Measurements from ENCODE around the gene HDAC10. TPM values are rescaled to one million over a fixed set of nuclear protein-coding genes. Genes with fewer than 3 reads are reported as not detected.
A peak's percentile ranks its signal among the peaks of the same experiment; 100 is the strongest.
"Not testable (repeated sequence)": the region's sequence is repeated elsewhere in the genome, so short reads cannot be mapped to it uniquely, and the experiment has no call there.

The HDAC10 gene
- total RNA-seq, 4 donors from 2014 or later, result 41.2 to 105 (median 55.4) TPM

- Histone ChIP-seq H3K4me3 (no peak overlapping the region), H3K27me3 (peaks cover 0 to 12% of the 10 kb centered on the region in 2 donors), H3K4me1 (peaks cover 0 to 57% (median 26%) of the 10 kb centered on the region in 4 donors), H3K36me3 (peaks cover 0 to 44% (median 4%) of the 10 kb centered on the region in 3 donors), H3K9me3 (no peaks in the 10 kb centered on the region), H3K27ac (no peak overlapping the region)
- WGBS, 2 donors, result 21 to 28% methylated on average over 6 to 7 of the region's 7 CpGs
- DNase-seq (ENCODE audit: low spot score in 2 of 2), result peak in 1 of 2 donors; percentile 44
- TF ChIP-seq POLR2A (IDR thresholded peaks at IDR 0.05) (no peak), CTCF (IDR thresholded peaks at IDR 0.05) (peak; percentile 25 to 46 (median 32)), EP300 (IDR thresholded peaks at IDR 0.05) (no peak)
Measured at GRCh38 chr22:50274311-50274710, 23.2 kb upstream of the HDAC10 start.

- not testable (repeated sequence) for H3K4me3 ChIP-seq; DNase-seq (ENCODE audit: low spot score in 2 of 2); H3K27ac ChIP-seq; H3K9me3 ChIP-seq
- H3K4me1 ChIP-seq, result peaks cover 0 to 62% (median 31%) of the 10 kb centered on the region in 4 donors
- peaks cover 0 to 12% of the 10 kb centered on the region in 2 donors for H3K27me3 ChIP-seq
- peaks cover 0 to 39% (median 4%) of the 10 kb centered on the region in 3 donors for H3K36me3 ChIP-seq
- 84 to 90% methylated on average over 10 of the region's 10 CpGs for WGBS, 2 donors
Measured at GRCh38 chr22:50273781-50274180, 22.7 kb upstream of the HDAC10 start.

GRCh38 chr22:50273352-50273751 is 22.3 kb upstream of the HDAC10 start:
- H3K4me3 ChIP-seq; H3K27ac ChIP-seq; H3K9me3 ChIP-seq; DNase-seq (ENCODE audit: low spot score in 2 of 2): not testable (repeated sequence)
- Histone ChIP-seq H3K36me3 (peaks cover 0 to 35% (median 4%) of the 10 kb centered on the region in 3 donors), H3K27me3 (peaks cover 0 to 12% of the 10 kb centered on the region in 2 donors), H3K4me1 (peaks cover 0 to 67% (median 34%) of the 10 kb centered on the region in 4 donors)
- 35 to 100% methylated on average over 1 to 11 of the region's 11 CpGs for WGBS, 2 donors

- 48 to 60% methylated on average over 19 to 20 of the region's 26 CpGs for WGBS, 2 donors
- Histone ChIP-seq H3K36me3 (peaks cover 0 to 24% (median 4%) of the 10 kb centered on the region in 3 donors), H3K27me3 (peaks cover 0 to 15% of the 10 kb centered on the region in 2 donors), H3K4me3 (peak overlapping the region in 3 of 4 donors; percentile 41 to 66 (median 54)), H3K4me1 (peaks cover 0 to 78% (median 42%) of the 10 kb centered on the region in 4 donors), H3K9me3 (no peaks in the 10 kb centered on the region), H3K27ac (peak overlapping the region in 1 of 4 donors; percentile 64)
- DNase-seq (ENCODE audit: low spot score in 2 of 2), result no peak
- no peak for TF ChIP-seq EP300 (IDR thresholded peaks at IDR 0.05)
- TF ChIP-seq POLR2A (IDR thresholded peaks at IDR 0.05), result no peak
- TF ChIP-seq CTCF (IDR thresholded peaks at IDR 0.05), result peak in 1 of 5 experiments; percentile 5
Measured at GRCh38 chr22:50272044-50272802, 21.2 kb upstream of the HDAC10 start.

- WGBS, 2 donors, result 0 to 1% methylated on average over 16 to 22 of the region's 45 CpGs
- TF ChIP-seq CTCF (IDR thresholded peaks at IDR 0.05), result no peak
- no peak for TF ChIP-seq POLR2A (IDR thresholded peaks at IDR 0.05)
- no peak for TF ChIP-seq EP300 (IDR thresholded peaks at IDR 0.05)
- H3K27ac ChIP-seq, result peak overlapping the region in 1 of 4 donors; percentile 64
- peaks cover 0 to 21% of the 10 kb centered on the region in 2 donors for H3K27me3 ChIP-seq
- peaks cover 0 to 17% (median 4%) of the 10 kb centered on the region in 3 donors for H3K36me3 ChIP-seq
- H3K9me3 ChIP-seq, result no peaks in the 10 kb centered on the region
- no peak for DNase-seq (ENCODE audit: low spot score in 2 of 2)
- H3K4me1 ChIP-seq, result peaks cover 0 to 81% (median 44%) of the 10 kb centered on the region in 4 donors
- H3K4me3 ChIP-seq, result peak overlapping the region; percentile 18 to 66 (median 48)
Measured at GRCh38 chr22:50271519-50271970, 20.5 kb upstream of the HDAC10 start.

All from tibial nerve (tissue), 4 donors.